Hematopoietic multipotent progenitor cell (in vitro differentiated cells): ENCODE measurements around the gene LPCAT3. TPM values are rescaled to one million over a fixed set of nuclear protein-coding genes. Genes with fewer than 3 reads are reported as not detected.
A peak's percentile ranks its signal among the peaks of the same experiment; 100 is the strongest.

ENCODE experiments used
- DNase-seq, 3 donors: peaks; one replicate each; pipeline ENCODE4 v3.0.0-alpha.2; 2011 to 2015; ENCODE audit warnings: low read depth in 2 of 3, low spot score in 2 of 3
- total RNA-seq: library from RNA; depleted of rRNA; stranded (reverse); fragments of >200 nt; gene quantifications from one replicate; pipeline ENCODE4 v1.2.3, GENCODE V29; 2012

LPCAT3 gene
- total RNA-seq, 1 donor, result 33.1 TPM

DNA sequence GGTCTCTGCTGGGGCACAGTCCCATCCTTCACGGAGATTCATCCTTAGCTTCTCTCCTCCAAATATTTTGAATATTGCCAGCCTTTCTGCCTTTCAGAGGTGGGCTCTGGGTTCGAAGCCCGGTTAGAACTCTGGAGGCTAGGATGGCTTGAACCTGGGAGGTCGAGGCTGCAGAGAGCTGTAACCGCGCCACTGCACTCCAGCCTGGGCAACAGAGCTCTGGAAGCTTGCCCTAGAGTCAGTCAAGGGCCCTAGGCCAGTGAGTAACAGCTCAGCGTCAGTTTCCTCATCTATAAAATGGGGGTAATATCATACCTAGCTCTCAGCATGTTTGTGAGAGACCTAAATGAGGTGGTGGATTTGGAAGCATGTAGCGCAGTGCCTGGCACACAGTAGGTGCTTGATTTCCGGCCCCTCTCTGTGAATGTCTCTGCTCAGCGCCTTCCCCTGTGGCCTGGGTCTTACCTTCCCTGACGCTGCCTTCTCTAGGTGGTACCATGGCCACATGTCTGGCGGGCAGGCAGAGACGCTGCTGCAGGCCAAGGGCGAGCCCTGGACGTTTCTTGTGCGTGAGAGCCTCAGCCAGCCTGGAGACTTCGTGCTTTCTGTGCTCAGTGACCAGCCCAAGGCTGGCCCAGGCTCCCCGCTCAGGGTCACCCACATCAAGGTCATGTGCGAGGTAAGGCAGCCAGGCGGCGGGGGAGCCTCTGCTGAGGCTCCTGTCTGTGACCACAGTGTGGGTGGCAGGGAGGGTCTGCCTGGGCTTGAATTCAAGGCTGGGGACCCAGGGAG is 63.8 kb downstream of the LPCAT3 start:
- DNase-seq, result no peak

DNA sequence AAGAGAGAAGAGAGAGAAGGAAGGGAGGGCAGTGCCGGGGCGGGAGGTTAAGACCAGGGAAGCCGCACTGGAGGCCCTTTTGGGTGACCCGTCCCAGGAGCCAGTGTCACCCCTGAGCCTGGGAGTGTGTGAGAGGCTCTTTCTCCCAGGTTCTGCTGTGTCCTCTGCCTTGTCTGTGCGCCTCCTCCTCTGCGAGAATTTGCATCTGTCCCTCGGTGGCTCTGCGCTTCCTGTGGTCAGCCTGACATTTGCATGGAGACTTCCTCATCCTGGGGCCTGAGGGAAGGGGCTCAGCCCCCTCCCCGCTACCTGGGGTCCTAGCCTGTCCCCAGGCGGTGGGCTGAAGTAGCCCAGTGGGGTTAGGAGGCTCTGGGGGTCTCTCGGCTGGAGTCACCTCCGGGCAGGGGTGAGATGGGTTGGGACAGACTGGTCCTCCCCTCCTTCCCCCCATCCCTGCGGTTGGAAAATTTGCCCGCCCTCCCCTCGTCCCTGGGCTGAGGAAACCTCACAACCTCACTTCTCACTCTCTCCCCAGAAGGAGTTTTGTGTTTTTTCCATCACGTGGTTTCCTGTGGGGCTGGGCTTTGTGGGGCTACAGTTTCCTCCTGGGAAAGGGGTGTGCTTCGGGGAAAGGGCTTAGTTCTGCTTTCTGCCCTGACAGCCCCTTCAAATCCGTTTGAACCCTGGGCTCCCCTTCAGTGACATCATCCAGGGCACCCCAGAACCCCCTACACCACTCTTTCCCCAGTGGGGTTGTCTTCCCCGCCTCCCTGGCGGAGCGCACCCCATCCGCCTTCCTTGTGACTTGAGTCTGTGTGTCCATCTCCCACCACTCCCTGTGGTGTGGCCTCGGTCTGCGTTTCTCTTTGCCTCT is 64.6 kb downstream of the LPCAT3 start:
- DNase-seq, result peak in 2 of 3 donors; percentile 90 to 98

GRCh38 chr12:6952863-6953441 is 65.3 kb downstream of the LPCAT3 start:
- no peak for DNase-seq

DNA sequence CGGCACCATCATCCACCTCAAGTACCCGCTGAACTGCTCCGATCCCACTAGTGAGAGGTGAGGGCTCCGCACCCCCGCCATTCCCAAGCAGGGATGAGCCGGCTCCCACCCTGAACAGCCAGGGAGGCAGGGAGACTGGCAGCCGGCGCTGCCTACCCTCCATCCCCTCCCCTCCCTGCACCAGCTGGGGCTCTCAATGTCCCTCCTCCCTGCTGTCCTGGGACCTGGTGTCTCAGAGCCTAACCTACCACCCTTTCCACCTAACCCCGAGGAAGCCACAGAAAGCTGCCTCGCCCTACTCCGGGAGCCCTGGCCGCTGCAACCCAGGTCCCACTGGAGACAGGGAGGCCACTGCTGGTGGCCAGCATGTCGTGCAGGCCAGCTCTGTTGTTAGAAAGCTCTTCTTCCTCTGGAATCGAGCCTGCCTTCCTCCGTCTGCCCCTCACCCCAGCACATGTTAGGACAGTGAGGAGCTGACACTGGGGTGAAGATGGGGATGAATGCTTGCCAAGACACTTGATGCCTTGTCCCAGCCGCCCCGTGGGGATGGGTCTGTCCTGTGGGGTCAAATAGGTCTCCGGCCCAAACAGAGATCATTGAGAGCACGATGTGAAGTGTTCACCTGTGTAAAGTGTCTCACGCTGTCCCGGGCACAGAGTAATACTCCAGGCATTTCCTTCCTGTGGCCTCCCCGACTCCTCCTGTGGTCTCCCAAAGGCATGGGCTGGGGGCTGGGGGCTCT is 66.0 kb downstream of the LPCAT3 start:
- DNase-seq, result no peak

DNA sequence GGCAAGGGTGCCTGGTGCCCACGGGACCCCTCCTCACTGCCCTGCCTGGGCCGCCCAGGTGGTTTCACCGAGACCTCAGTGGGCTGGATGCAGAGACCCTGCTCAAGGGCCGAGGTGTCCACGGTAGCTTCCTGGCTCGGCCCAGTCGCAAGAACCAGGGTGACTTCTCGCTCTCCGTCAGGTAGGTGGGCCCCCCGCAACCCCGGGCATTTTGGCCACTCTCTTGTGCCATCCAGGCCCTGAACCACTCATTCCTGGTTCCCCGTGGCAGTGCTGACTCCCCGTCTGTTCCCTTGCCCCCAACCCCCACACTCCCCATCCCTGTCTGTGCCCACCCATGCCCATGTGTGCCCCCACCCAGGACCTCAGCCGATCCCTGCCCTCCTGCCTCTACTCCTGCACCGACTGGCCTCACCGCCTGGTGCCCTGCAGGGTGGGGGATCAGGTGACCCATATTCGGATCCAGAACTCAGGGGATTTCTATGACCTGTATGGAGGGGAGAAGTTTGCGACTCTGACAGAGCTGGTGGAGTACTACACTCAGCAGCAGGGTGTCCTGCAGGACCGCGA is 66.6 kb downstream of the LPCAT3 start:
- DNase-seq, result no peak

DNA sequence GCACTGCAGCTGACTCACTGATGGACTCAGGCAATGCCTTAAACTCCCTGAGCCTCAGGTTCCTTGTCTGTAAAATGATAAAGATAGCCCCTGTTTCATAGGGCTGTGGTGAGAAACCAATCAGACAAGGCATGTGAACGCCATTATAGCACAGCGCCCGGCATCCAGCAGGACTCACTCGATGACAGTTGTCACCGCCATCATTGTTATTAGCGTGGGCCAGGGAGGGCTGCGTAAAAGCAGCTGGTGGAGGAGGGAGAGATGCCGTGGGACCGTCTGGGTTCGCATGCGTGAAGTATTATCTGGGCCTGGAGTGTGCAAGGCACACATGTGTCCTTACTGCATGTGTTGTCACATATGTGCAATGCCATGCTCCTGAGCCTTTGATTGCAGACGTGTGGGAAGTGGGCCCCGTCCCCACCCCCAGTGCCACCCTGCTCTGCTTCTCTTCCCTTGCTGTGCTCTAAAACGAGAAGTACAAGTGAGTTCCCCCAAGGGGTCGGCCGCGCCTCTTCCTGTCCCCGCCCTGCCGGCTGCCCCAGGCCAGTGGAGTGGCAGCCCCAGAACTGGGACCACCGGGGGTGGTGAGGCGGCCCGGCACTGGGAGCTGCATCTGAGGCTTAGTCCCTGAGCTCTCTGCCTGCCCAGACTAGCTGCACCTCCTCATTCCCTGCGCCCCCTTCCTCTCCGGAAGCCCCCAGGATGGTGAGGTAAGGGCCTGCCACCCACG is 67.3 kb downstream of the LPCAT3 start, which contains the start of gene PTPN6:
TSS of gene PTPN6 (plus strand) at position 546 of the 730 bp plus-strand sequence. CDS start at position 703, 157 bp downstream.
- peak in 2 of 3 donors; percentile 71 to 85 for DNase-seq

DNA sequence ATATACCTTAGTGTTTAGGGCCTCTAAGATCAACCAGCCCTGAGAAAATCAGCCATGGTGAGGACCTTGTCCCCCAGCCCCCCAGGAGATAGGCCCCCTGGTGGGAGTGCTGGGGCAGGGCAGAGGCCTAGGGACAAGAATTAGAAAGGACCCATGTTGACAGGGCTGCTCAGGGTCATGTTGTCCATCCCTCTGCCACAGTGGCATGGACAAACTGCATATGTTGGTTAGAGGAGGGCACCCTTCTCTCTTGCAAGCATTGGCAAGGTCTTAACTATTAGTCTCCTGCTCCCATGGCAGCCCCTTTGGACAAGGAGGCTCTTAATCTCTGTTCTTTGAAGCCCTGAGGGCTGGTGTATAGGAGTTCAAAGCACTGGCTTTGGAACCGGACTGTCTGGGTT is 67.9 kb downstream of the LPCAT3 start:
- DNase-seq, result peak in 1 of 3 donors; percentile 66

- peak in 1 of 3 donors; percentile 46 for DNase-seq
These were observed 69.2 kb downstream of the LPCAT3 start for GRCh38 chr12:6948873-6949594.

DNA sequence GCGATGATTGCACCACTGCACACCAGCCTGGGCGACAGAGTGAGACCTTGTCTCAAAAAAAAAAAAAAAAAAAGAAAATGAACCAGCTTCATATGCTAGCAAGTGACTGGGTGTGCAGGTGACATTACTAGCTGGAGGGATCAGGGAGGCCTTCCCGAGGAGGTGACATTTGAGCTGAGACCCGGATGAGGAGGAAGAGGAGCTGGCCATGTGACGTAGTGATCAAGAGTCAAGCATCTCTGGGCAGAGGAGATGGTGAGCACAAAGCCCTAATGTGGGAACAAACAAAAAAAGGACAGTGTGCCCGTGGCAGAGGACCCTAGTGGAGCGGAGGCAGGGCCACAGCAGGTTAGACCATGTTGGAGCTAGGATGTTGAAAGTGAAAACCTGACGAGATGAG is 70.7 kb downstream of the LPCAT3 start:
- no peak for DNase-seq

GRCh38 chr12:6946920-6947374 is 71.3 kb downstream of the LPCAT3 start:
- DNase-seq, result no peak

DNA sequence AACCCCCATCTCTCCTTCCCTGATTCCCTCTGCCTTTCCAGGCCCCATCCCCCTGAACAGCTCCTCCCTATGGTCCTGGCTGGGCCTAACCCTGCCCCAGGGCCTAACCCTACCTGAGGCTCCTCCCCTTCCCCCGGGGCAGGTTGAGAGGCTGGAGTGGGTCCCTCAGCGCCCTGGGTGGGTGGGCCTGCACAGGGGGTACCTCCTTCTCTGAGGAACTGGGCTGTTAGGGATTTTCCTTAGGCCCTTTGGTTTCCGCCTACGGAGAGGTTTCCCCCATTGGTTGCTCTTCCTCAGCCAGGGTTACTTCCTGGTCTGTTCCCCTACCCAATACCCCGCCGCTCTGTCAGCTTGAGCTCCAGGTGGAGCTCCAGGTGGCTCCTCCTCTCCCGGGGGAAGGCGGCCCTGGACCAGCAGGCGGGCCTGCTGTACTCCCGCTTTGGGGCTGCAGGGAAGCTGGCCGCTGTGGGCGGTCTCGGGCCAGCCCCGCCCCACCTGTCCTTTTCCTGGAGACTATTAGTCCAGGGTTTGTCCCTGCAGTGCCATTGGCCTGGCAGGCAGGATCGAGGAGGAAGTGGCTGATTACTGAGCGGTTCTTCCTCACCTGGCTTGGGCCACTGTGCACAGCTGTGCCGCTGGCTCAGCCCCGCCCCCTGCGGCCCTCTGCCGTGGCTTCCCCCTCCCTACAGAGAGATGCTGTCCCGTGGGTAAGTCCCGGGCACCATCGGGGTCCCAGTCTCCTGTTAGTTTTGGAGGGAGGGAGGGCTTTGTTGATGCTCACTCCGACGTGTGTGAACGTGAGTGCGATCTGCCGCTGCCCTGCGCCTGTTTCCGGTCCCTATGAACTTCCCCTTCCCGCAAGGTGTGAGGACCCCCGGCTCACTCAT is 72.0 kb downstream of the LPCAT3 start:
- DNase-seq, result peak in 1 of 3 donors; percentile 46

DNA sequence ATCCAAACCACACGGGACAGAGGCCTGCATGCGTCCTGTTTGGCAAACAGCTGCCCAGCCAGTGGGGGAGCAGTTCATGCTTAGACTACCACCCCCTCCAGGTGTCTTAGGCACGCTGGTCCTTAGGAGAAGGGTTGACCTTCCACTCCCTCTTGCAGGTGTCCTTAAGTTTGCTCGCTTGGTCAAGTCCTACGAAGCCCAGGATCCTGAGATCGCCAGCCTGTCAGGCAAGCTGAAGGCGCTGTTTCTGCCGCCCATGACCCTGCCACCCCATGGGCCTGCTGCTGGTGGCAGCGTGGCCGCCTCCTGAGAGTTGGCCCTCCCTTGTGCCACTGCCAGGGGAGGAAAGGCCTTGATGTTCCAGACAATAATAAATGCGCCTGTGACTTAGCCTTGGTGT is 72.7 kb downstream of the LPCAT3 start:
- no peak for DNase-seq

GRCh38 chr12:6944381-6945186 is 73.7 kb downstream of the LPCAT3 start:
- DNase-seq, result peak; percentile 68 to 92 (median 88)

- DNase-seq, result peak in 2 of 3 donors; percentile 81 to 89
These were observed 74.4 kb downstream of the LPCAT3 start, which contains the start of the genes C12orf57 and RNU7-1 for GRCh38 chr12:6943722-6944380. TSS of gene C12orf57 (plus strand) at chr12:6944022. CDS start at chr12:6944122, 100 bp downstream. TSS of gene RNU7-1 (plus strand) at chr12:6943816.

GRCh38 chr12:6943389-6943721 is 74.9 kb downstream of the LPCAT3 start:
- DNase-seq, result peak; percentile 77 to 96 (median 90)

DNA sequence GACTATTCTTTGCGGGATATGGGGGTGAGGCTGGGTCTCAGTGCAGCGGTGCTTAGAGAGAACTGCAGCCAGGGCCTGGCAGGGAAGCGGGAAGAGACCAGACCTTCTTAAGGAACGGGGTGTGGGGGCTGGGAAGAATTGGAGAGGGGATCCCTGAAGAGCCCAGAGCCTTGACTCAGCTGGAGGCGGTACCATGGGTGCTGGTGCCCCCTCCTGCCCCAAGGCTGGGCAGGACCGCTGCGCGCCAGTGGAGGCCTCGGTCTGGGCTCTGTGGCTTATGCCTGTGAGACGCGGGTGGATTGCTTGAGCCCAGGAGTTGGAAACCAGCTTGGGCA is 76.0 kb downstream of the LPCAT3 start:
- no peak for DNase-seq
